HCT116 (cell line): ENCODE data around the gene BRIP1. TPM values are rescaled to one million over a fixed set of nuclear protein-coding genes. Genes with fewer than 3 reads are reported as not detected.

Source experiments
- ATAC-seq: fragments of 200-7000 bp; cut with Tn5 transposase; 2 replicates; pipeline ENCODE4 v1.9.1; 2020; ENCODE audit warnings: mild to moderate bottlenecking, moderate library complexity
- BruUV-seq: library from RNA; stranded (reverse); fragments of 400-500 nt; replicated peaks from 2 replicates; lab custom pipeline; 2021; lab: Mats Ljungman, UMichigan
- CTCF ChIA-PET: fragments of 300-600 bp; sonication (Branson Sonifier 250); formaldehyde crosslinking; loops from one replicate; lab custom pipeline; 2021; ENCODE audit warnings: antibody characterized with exemption; lab: Charles Lee
- POLR2A ChIA-PET: fragments of 300-600, 350-600 bp; sonication (Branson Sonifier 250); formaldehyde crosslinking; loops from one replicate; lab custom pipeline; 2021; ENCODE audit warnings: antibody characterized with exemption; lab: Charles Lee
- RAD21 ChIA-PET, 2 experiments: fragments of 300-600 bp; sonication (Branson Sonifier 250); formaldehyde crosslinking; loops; one replicate each; lab custom pipeline; 2023; ENCODE audit warnings: low total read pairs in 2 of 2; ENCODE audit not compliant: uncharacterized antibody in 2 of 2, unreplicated experiment in 2 of 2, low non-redundant PET in 1 of 2; lab: Charles Lee
- DNase-seq: peaks from one replicate; pipeline ENCODE4 v3.0.0-alpha.2; 2010; ENCODE audit warnings: low read depth, low spot score
- H2AFZ ChIP-seq: fragments of 200-600 bp; shearing (Covaris generic), sonication (generic); 2 replicates; pipeline ENCODE4 v1.6.1; 2017; ENCODE audit warnings: low read depth, mixed run types, mixed read lengths, antibody characterized with exemption, low read length; ENCODE audit not compliant: poor library complexity, severe bottlenecking
- H3K27ac ChIP-seq: 2 replicates; pipeline ENCODE4 v1.5.1; 2012; ENCODE audit warnings: low read depth, low read length
- H3K27me3 ChIP-seq: fragments of 200-600 bp; sonication (generic); 2 replicates; pipeline ENCODE4 v1.6.1; 2016; ENCODE audit warnings: mixed run types, low read length, mixed read lengths; ENCODE audit not compliant: insufficient read depth
- H3K36me3 ChIP-seq, 2 experiments: fragments of 200-500 bp in 1 of 2; fragments of 200-600 bp in 1 of 2; sonication (Bioruptor generic) in 1 of 2; sonication (generic) in 1 of 2; 2 replicates each; pipeline versions ENCODE4 v1.5.1 to v1.6.1; 2014 to 2016; ENCODE audit warnings: low read length in 2 of 2, inconsistent platforms in 1 of 2, mixed read lengths in 1 of 2, mixed run types in 1 of 2; ENCODE audit not compliant: insufficient read depth in 2 of 2, control insufficient read depth in 1 of 2
- H3K4me1 ChIP-seq, 2 experiments: fragments of 200-600 bp in 1 of 2; sonication (generic) in 1 of 2; 2 replicates each; pipeline versions ENCODE4 v1.5.1 to v1.6.1; 2012 to 2017; ENCODE audit warnings: low read length in 2 of 2, inconsistent platforms in 1 of 2, mild to moderate bottlenecking in 1 of 2, mixed read lengths in 1 of 2, mixed run types in 1 of 2, moderate library complexity in 1 of 2; ENCODE audit not compliant: insufficient read depth in 2 of 2, control insufficient read depth in 1 of 2
- H3K4me2 ChIP-seq: fragments of 200-600 bp; sonication (generic); 2 replicates; pipeline ENCODE4 v1.6.1; 2017; ENCODE audit warnings: mixed run types, low read length, mixed read lengths
- H3K4me3 ChIP-seq, 2 experiments: fragments of 200-600 bp in 1 of 2; sonication (generic) in 1 of 2; replicated peaks in 1 of 2; 2 replicates each; pipeline ENCODE4 v1.5.1; 2011 to 2016; ENCODE audit warnings: low read length in 2 of 2, control low read depth in 1 of 2, low read depth in 1 of 2, mild to moderate bottlenecking in 1 of 2, mixed read lengths in 1 of 2, mixed run types in 1 of 2
- H3K79me2 ChIP-seq: fragments of 200-600 bp; sonication (generic); 2 replicates; pipeline ENCODE4 v1.6.1; 2017; ENCODE audit warnings: mild to moderate bottlenecking, mixed run types, low read length, moderate library complexity, mixed read lengths; ENCODE audit not compliant: insufficient read depth
- H3K9ac ChIP-seq: fragments of 200-600 bp; sonication (generic); 2 replicates; pipeline ENCODE4 v1.6.1; 2016; ENCODE audit warnings: low read length, mixed read lengths
- H3K9me2 ChIP-seq: fragments of 200-600 bp; sonication (generic), shearing (Covaris generic); 2 replicates; pipeline ENCODE4 v1.6.1; 2017; ENCODE audit warnings: mixed run types, mild to moderate bottlenecking, moderate library complexity; ENCODE audit not compliant: insufficient read depth
- H3K9me3 ChIP-seq, 2 experiments: fragments of 200-500 bp in 1 of 2; fragments of 200-600 bp in 1 of 2; sonication (Bioruptor generic) in 1 of 2; sonication (generic) in 1 of 2; 2 replicates each; pipeline ENCODE4 v1.6.1; 2014 to 2017; ENCODE audit warnings: low read length in 2 of 2, mixed read lengths in 2 of 2, inconsistent platforms in 1 of 2, low read depth in 1 of 2, mild to moderate bottlenecking in 1 of 2, mixed run types in 1 of 2, moderate library complexity in 1 of 2; ENCODE audit not compliant: control insufficient read depth in 1 of 2, insufficient read depth in 1 of 2
- H4K20me1 ChIP-seq: fragments of 200-600 bp; sonication (generic), shearing (Covaris generic); 2 replicates; pipeline ENCODE4 v1.6.1; 2017; ENCODE audit warnings: mixed run types, mild to moderate bottlenecking, moderate library complexity; ENCODE audit not compliant: insufficient read depth
- CBX3 ChIP-seq: IDR thresholded peaks from 2 replicates; pipeline ENCODE4 v1.6.1; 2012; ENCODE audit warnings: low read depth
- CEBPB ChIP-seq: IDR thresholded peaks from 2 replicates; pipeline ENCODE4 v1.6.1; 2012; ENCODE audit warnings: low read depth
- CTCF ChIP-seq, 3 experiments: fragments of 200-600 bp in 1 of 3; sonication (generic) in 1 of 3; IDR thresholded peaks in 2 of 3; conservative IDR thresholded peaks in 1 of 3; 2 replicates each; pipeline ENCODE4 v1.5.1; 2012 to 2017; ENCODE audit warnings: low read depth in 2 of 3, low read length in 2 of 3, antibody characterized with exemption in 1 of 3, borderline replicate concordance in 1 of 3, control low read depth in 1 of 3, mild to moderate bottlenecking in 1 of 3, mixed read lengths in 1 of 3, mixed run types in 1 of 3, moderate library complexity in 1 of 3; ENCODE audit not compliant: insufficient read depth in 1 of 3
- EGR1 ChIP-seq: IDR thresholded peaks from 2 replicates; pipeline ENCODE4 v1.6.1; 2012; ENCODE audit warnings: low read depth
- ELF1 ChIP-seq: IDR thresholded peaks from 2 replicates; pipeline ENCODE4 v1.6.1; 2012; ENCODE audit warnings: low read depth, borderline replicate concordance
- EZH2 ChIP-seq: fragments of 200-600 bp; sonication (generic); IDR thresholded peaks from 2 replicates; pipeline ENCODE4 v1.6.1; 2017; ENCODE audit warnings: antibody characterized with exemption, mixed run types
- EZH2phosphoT487 ChIP-seq: fragments of 200-600 bp; IDR thresholded peaks from 2 replicates; pipeline ENCODE4 v1.6.1; 2018; ENCODE audit warnings: antibody characterized with exemption, borderline replicate concordance
- FOSL1 ChIP-seq: IDR thresholded peaks from 2 replicates; pipeline ENCODE4 v1.6.1; 2012; ENCODE audit warnings: low read depth
- MAX ChIP-seq: IDR thresholded peaks from 2 replicates; pipeline ENCODE4 v1.6.1; 2012
- POLR2AphosphoS5 ChIP-seq: IDR thresholded peaks from 2 replicates; pipeline ENCODE4 v1.6.1; 2011; ENCODE audit warnings: mild to moderate bottlenecking, low read depth, low read length, moderate library complexity
- RAD21 ChIP-seq: IDR thresholded peaks from 2 replicates; pipeline ENCODE4 v1.6.1; 2012; ENCODE audit warnings: low read depth, mild to moderate bottlenecking
- SIN3A ChIP-seq: IDR thresholded peaks from 2 replicates; pipeline ENCODE4 v1.6.1; 2012; ENCODE audit warnings: low read depth
- SP1 ChIP-seq: IDR thresholded peaks from 2 replicates; pipeline ENCODE4 v1.6.1; 2012; ENCODE audit warnings: low read depth
- SRF ChIP-seq: IDR thresholded peaks from 2 replicates; pipeline ENCODE4 v1.6.1; 2012; ENCODE audit warnings: low read depth
- TCF7L2 ChIP-seq: IDR thresholded peaks from 2 replicates; pipeline ENCODE4 v1.7.0; 2011; ENCODE audit warnings: borderline replicate concordance, inconsistent platforms; ENCODE audit not compliant: insufficient read depth, insufficient read length; ENCODE audit errors: extremely low read depth
- YY1 ChIP-seq: IDR thresholded peaks from 2 replicates; pipeline ENCODE4 v1.6.1; 2011; ENCODE audit warnings: low read length, low read depth, moderate library complexity, mild to moderate bottlenecking; ENCODE audit not compliant: insufficient replicate concordance; ENCODE audit errors: extremely low read depth
- ZBTB33 ChIP-seq: IDR thresholded peaks from 2 replicates; pipeline ENCODE4 v1.6.1; 2011; ENCODE audit warnings: mild to moderate bottlenecking, low read length, moderate library complexity; ENCODE audit not compliant: insufficient replicate concordance; ENCODE audit errors: extremely low read depth
- ZFX ChIP-seq: fragments of 450-650 bp; IDR thresholded peaks from 2 replicates; pipeline ENCODE4 v1.6.1; 2017
- intact Hi-C: fragments of 100-400 bp; cut with micrococcal nuclease; formaldehyde crosslinking; loops from 2 replicates; pipeline ENCODE4 v1.10.0; 2022
- total RNA-seq: library from RNA; stranded (reverse); gene quantifications from one replicate; pipeline ENCODE4 v1.2.1, GENCODE V29; 2021; ENCODE audit not compliant: unreplicated experiment
- TF ChIP-seq, protein P1 (sequence below): IDR thresholded peaks from 2 replicates; pipeline ENCODE4 v1.6.1; 2012

BRIP1 gene
- total RNA-seq, 1 experiment from 2014 or later: 22.2 TPM

- BruUV-seq: no TSS peak
- Histone ChIP-seq H3K79me2 (no peaks in the 10 kb centered on the region), H3K4me3 (no peak overlapping the region), H3K9me2 (no peaks in the 10 kb centered on the region), H4K20me1 (no peaks in the 10 kb centered on the region), H3K27ac (no peak overlapping the region), H3K9ac (no peak overlapping the region), H3K27me3 (no peaks in the 10 kb centered on the region), H3K36me3 (no peaks in the 10 kb centered on the region), H3K4me2 (no peak overlapping the region), H3K4me1 (no peaks in the 10 kb centered on the region), H3K9me3 (no peaks in the 10 kb centered on the region), H2AFZ (peak overlapping the region; percentile 22)
- CTCF ChIA-PET: no interaction called here
- TF ChIP-seq EZH2phosphoT487 (no peak), RAD21 (no peak), CTCF (IDR thresholded peaks at IDR 0.05 in 2 of 3, conservative IDR thresholded peaks at IDR 0.05 in 1 of 3; ENCODE audit: borderline replicate concordance in 1 of 3, insufficient read depth in 1 of 3, low read depth in 2 of 3, low read length in 2 of 3) (no peak), EZH2 (no peak), ZFX (no peak), ZBTB33 (no peak), YY1 (no peak), SRF (no peak), TCF7L2 (no peak), SIN3A (no peak), CBX3 (no peak), ELF1 (no peak), POLR2AphosphoS5 (no peak), FOSL1 (no peak), MAX (no peak), CEBPB (no peak), SP1 (no peak), EGR1 (no peak)
- TF ChIP-seq, protein P1, sequence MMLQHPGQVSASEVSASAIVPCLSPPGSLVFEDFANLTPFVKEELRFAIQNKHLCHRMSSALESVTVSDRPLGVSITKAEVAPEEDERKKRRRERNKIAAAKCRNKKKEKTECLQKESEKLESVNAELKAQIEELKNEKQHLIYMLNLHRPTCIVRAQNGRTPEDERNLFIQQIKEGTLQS: no peak
- POLR2A ChIA-PET: no interaction called here
- intact Hi-C loops: no loop called here
- DNase-seq: no peak
- RAD21 ChIA-PET: no interaction called here
- no peak for ATAC-seq
Observed at GRCh38 chr17:61657338-61657737, 206.0 kb downstream of the BRIP1 start.
